SK-N-SH treated with all-trans-retinoic acid at 6 μM for 48 hours (cell line): Measurements from ENCODE around the gene SDK1.

ENCODE experiments used
- ARNTL ChIP-seq: fragments of 450-650 bp; formaldehyde crosslinking; IDR thresholded peaks from 2 replicates; pipeline ENCODE4 v1.5.0; 2020; ENCODE audit warnings: low read depth, mild to moderate bottlenecking, moderate library complexity, borderline replicate concordance
- BACH2 ChIP-seq: fragments of 250-450 bp; sonication (Bioruptor Pico); IDR thresholded peaks from 2 replicates; pipeline ENCODE4 v1.9.0; 2021; ENCODE audit warnings: mild to moderate bottlenecking, borderline replicate concordance
- ESRRG ChIP-seq: fragments of 250-450 bp; sonication (Bioruptor Pico); IDR thresholded peaks from 2 replicates; pipeline ENCODE4 v1.6.1; 2021; ENCODE audit warnings: mild to moderate bottlenecking
- GLIS3 ChIP-seq: fragments of 250-450 bp; sonication (Bioruptor Pico); IDR thresholded peaks from 2 replicates; pipeline ENCODE4 v1.5.0; 2020; ENCODE audit warnings: mild to moderate bottlenecking, moderate library complexity
- OSR1 ChIP-seq: fragments of 250-450 bp; sonication (Bioruptor Pico); IDR thresholded peaks from 2 replicates; pipeline ENCODE4 v1.8.0; 2022; ENCODE audit warnings: moderate library complexity, mild to moderate bottlenecking, inconsistent platforms
- POU6F1 ChIP-seq: fragments of 250-450 bp; sonication (Bioruptor Pico); IDR thresholded peaks from 2 replicates; pipeline ENCODE4 v1.8.0; 2021; ENCODE audit warnings: low read depth, mild to moderate bottlenecking, moderate library complexity, borderline replicate concordance
- RARB ChIP-seq: fragments of 250-450 bp; sonication (Bioruptor Pico); IDR thresholded peaks from 2 replicates; pipeline ENCODE4 v1.8.0; 2021; ENCODE audit warnings: mild to moderate bottlenecking, moderate library complexity
- SNAI2 ChIP-seq: fragments of 250-450 bp; sonication (Bioruptor Pico); IDR thresholded peaks from 2 replicates; pipeline ENCODE4 v1.5.0; 2020; ENCODE audit warnings: mild to moderate bottlenecking, moderate library complexity
- ZC3H10 ChIP-seq: fragments of 250-450 bp; sonication (Bioruptor Pico); IDR thresholded peaks from 2 replicates; pipeline ENCODE4 v1.5.1; 2021; ENCODE audit warnings: mild to moderate bottlenecking, moderate library complexity
- ZFP30 ChIP-seq: fragments of 450-650 bp; formaldehyde crosslinking; IDR thresholded peaks from 2 replicates; pipeline ENCODE4 v1.5.0; 2022; ENCODE audit warnings: mild to moderate bottlenecking, moderate library complexity
- ZNF565 ChIP-seq: fragments of 450-650 bp; formaldehyde crosslinking; conservative IDR thresholded peaks from 2 replicates; pipeline ENCODE4 v1.5.0; 2020; ENCODE audit warnings: low read depth, mild to moderate bottlenecking, moderate library complexity
- TF ChIP-seq, protein P1 (sequence below): fragments of 250-450 bp; sonication (Bioruptor Pico); IDR thresholded peaks from 2 replicates; pipeline ENCODE4 v1.8.0; 2020; ENCODE audit warnings: mild to moderate bottlenecking, moderate library complexity, borderline replicate concordance

- no peak for TF ChIP-seq RARB
- TF ChIP-seq ZFP30 (CRISPR knock-in tag), result no peak
- no peak for TF ChIP-seq ZNF565 (CRISPR knock-in tag)
- TF ChIP-seq SNAI2 (CRISPR knock-in tag), result no peak
- TF ChIP-seq, protein P1, sequence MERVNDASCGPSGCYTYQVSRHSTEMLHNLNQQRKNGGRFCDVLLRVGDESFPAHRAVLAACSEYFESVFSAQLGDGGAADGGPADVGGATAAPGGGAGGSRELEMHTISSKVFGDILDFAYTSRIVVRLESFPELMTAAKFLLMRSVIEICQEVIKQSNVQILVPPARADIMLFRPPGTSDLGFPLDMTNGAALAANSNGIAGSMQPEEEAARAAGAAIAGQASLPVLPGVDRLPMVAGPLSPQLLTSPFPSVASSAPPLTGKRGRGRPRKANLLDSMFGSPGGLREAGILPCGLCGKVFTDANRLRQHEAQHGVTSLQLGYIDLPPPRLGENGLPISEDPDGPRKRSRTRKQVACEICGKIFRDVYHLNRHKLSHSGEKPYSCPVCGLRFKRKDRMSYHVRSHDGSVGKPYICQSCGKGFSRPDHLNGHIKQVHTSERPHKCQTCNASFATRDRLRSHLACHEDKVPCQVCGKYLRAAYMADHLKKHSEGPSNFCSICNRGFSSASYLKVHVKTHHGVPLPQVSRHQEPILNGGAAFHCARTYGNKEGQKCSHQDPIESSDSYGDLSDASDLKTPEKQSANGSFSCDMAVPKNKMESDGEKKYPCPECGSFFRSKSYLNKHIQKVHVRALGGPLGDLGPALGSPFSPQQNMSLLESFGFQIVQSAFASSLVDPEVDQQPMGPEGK, result no peak
- no peak for TF ChIP-seq POU6F1 (CRISPR knock-in tag)
- TF ChIP-seq ZC3H10 (CRISPR knock-in tag), result no peak
- TF ChIP-seq ARNTL (CRISPR knock-in tag), result no peak
- TF ChIP-seq OSR1 (CRISPR knock-in tag), result no peak
- TF ChIP-seq ESRRG (CRISPR knock-in tag), result no peak
- no peak for TF ChIP-seq BACH2 (CRISPR knock-in tag)
- TF ChIP-seq GLIS3 (CRISPR knock-in tag), result no peak
Observed at GRCh38 chr7:4245866-4246470, 944.9 kb downstream of the SDK1 start.
